T-helper 1 cell (primary cell): ENCODE results near the gene MIA2.
"Not testable (repeated sequence)": the region's sequence is repeated elsewhere in the genome, so short reads cannot be mapped to it uniquely, and the experiment has no call there.

ENCODE experiments used
- DNase-seq, 5 donors: peaks; one replicate each; pipeline ENCODE4 v3.0.0-alpha.2; 2012 to 2020

MIA2 gene

GRCh38 chr14:39267608-39268005 is 33.9 kb downstream of the MIA2 start:
- DNase-seq = peak in 2 of 5 donors; percentile 10 to 74

- peak in 1 of 5 donors; percentile 43 for DNase-seq
These were observed 34.7 kb downstream of the MIA2 start for GRCh38 chr14:39268393-39268792.

- no peak for DNase-seq
These were observed 39.2 kb downstream of the MIA2 start for GRCh38 chr14:39272918-39273317.

- no peak for DNase-seq
These were observed 41.7 kb downstream of the MIA2 start for GRCh38 chr14:39275395-39275794.

GRCh38 chr14:39276005-39276404 is 42.3 kb downstream of the MIA2 start:
- DNase-seq = no peak

- no peak for DNase-seq
These were observed 42.9 kb downstream of the MIA2 start for GRCh38 chr14:39276579-39277114.

GRCh38 chr14:39279515-39279914 is 45.8 kb downstream of the MIA2 start:
- DNase-seq = no peak

GRCh38 chr14:39280678-39281077 is 47.0 kb downstream of the MIA2 start:
- DNase-seq = not testable (repeated sequence)

GRCh38 chr14:39289523-39289922 is 55.8 kb downstream of the MIA2 start:
- no peak for DNase-seq

GRCh38 chr14:39291701-39292100 is 58.0 kb downstream of the MIA2 start:
- no peak for DNase-seq

- no peak for DNase-seq
These were observed 59.9 kb downstream of the MIA2 start for GRCh38 chr14:39293629-39294028.

- not testable (repeated sequence) for DNase-seq
These were observed 66.7 kb downstream of the MIA2 start for GRCh38 chr14:39300389-39300788.

- DNase-seq = no peak
These were observed 68.6 kb downstream of the MIA2 start for GRCh38 chr14:39302124-39302810.

GRCh38 chr14:39303115-39303514 is 69.4 kb downstream of the MIA2 start:
- DNase-seq = no peak

GRCh38 chr14:39307815-39308214 is 74.1 kb downstream of the MIA2 start:
- no peak for DNase-seq

GRCh38 chr14:39310051-39310450 is 76.3 kb downstream of the MIA2 start:
- no peak for DNase-seq

GRCh38 chr14:39315859-39316444 is 82.2 kb downstream of the MIA2 start:
- DNase-seq = no peak

- no peak for DNase-seq
These were observed 83.3 kb downstream of the MIA2 start for GRCh38 chr14:39316830-39317553.

- DNase-seq = no peak
These were observed 84.9 kb downstream of the MIA2 start for GRCh38 chr14:39318574-39318973.

GRCh38 chr14:39319381-39319780 is 85.7 kb downstream of the MIA2 start:
- DNase-seq = no peak

GRCh38 chr14:39320318-39320717 is 86.6 kb downstream of the MIA2 start:
- DNase-seq = no peak

- no peak for DNase-seq
These were observed 89.1 kb downstream of the MIA2 start for GRCh38 chr14:39322807-39323206.

GRCh38 chr14:39324097-39324496 is 90.4 kb downstream of the MIA2 start:
- DNase-seq = no peak

- no peak for DNase-seq
These were observed 105.3 kb downstream of the MIA2 start for GRCh38 chr14:39339003-39339402.
